ENCODE measurements around the gene UBE2L6. TPM values are rescaled to one million over a fixed set of nuclear protein-coding genes. Genes with fewer than 3 reads are reported as not detected.

Gene UBE2L6
- total RNA-seq, 8 experiments from 2014 or later, result 22.6 to 177 (median 52.5) TPM

DNA sequence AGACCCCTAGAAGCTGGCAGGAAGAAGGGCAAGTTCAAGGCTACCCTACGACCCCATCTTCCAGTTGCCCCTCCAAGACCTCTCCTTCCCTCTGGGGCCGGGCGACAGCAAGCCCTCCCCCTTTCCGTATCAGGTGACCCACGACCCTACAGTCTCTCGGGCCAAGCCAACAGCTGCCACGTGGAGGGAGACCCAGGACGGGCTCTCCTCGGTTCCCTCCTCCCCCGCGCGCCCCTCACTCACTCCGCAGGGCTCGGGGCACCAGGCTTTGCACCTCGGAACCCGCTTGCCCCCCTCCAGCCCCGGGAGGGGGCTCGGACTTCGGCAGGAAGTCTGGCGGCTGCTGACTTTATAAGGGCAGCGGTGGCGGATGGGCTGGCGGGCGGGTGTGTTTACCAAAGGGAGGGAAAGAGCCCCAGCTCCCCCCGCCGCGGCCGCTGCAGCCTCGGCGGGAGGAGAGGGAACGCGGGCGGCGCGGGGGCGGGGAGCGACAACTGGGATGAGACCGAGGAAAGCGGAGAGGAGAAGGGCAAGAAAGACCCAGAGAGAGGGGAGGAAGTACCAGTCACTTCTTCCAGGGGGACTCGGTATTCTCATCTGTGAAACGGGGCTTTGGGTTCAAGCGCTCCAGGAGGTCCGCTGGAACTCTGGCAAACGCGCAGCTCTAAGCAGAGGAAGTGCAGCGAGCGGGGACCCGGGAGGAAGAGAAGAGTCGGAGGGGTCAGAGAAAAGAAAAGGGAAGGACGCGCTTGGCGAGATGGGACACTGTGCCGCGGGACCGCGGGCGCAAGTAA lies 52.7 kb downstream of the UBE2L6 start:
- ATAC-seq (replicated peaks in 6 of 8), result peak; percentile 7 to 69 (median 58)
- Histone ChIP-seq H3K4me1 (replicated peaks in 1 of 2) (peaks cover 5 to 10% of the 10 kb centered on the region in 2 donors), H3K27ac (no peak overlapping the region), H3K4me3 (peak overlapping the region; percentile 39 to 57 (median 48))
- in situ Hi-C loops (cut with MboI; ENCODE audit: low pct_unique_long_range_greater_than_20kb in 2 of 9, low sequenced_read_pairs in 9 of 9, unreplicated experiment in 9 of 9), result loop anchor here in 1 of 9 experiments (25.0 kb wide), 1 partner anchor 177 kb away; the partner anchor contains the start of genes P2RX3 and SSRP1
- WGBS, 10 experiments, result 0% methylated on average over 5 to 9 of the region's 57 CpGs; no CpG with 5 or more reads in 8 of the 10 experiments

DNA sequence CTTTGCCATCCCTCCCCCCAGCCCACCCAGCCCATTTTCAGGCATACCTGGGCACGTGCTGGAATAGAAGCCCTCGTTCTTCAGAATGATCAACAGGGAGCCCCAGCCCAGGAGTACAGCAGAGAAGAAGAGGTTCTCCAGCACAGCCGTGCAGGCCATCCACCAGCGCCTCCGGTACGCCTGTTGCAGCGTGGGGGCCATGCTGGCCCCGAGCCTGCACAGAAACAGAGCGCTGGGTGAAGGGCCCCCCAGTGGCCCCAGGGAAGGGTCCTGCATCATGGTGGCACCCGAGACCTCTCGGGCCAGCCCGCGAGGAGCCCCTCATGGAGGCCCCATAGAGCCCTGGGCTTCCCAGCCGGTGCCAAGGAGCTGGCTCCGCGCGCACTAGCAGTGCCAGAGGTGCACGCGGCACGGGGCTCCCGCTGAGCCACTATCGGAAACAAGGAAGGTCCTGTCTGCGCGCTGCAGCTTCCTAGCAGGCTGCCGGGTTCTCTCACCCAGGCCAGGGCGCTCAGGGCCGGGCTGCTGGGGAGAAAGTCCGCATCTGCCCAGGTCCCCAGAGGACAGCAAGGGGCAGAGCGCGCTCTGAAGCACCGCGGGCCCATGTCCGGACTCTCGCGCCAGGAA lies 53.4 kb downstream of the UBE2L6 start:
- peak; percentile 3 to 72 (median 61) for ATAC-seq (replicated peaks in 6 of 8)
- Histone ChIP-seq H3K4me3 (peak overlapping the region; percentile 39 to 57 (median 48)), H3K27ac (no peak overlapping the region), H3K4me1 (replicated peaks in 1 of 2) (peaks cover 5 to 10% of the 10 kb centered on the region in 2 donors)
- 4 to 31% (median 12%) methylated on average over 3 to 5 of the region's 35 CpGs; no CpG with 5 or more reads in 7 of the 10 experiments for WGBS, 10 experiments
- in situ Hi-C loops (cut with MboI; ENCODE audit: low pct_unique_long_range_greater_than_20kb in 2 of 9, low sequenced_read_pairs in 9 of 9, unreplicated experiment in 9 of 9), result loop anchor here in 1 of 9 experiments (25.0 kb wide), 1 partner anchor 177 kb away; the partner anchor contains the start of genes P2RX3 and SSRP1

GRCh38 chr11:57513452-57513795 lies 54.0 kb downstream of the UBE2L6 start:
- in situ Hi-C loops (cut with MboI; ENCODE audit: low pct_unique_long_range_greater_than_20kb in 2 of 9, low sequenced_read_pairs in 9 of 9, unreplicated experiment in 9 of 9), result loop anchor here in 1 of 9 experiments (25.0 kb wide), 1 partner anchor 176 kb away; the partner anchor contains the start of genes P2RX3 and SSRP1
- no peak overlapping the region for H3K4me3 ChIP-seq
- 40% methylated on average over 1 of the region's 1 CpG; no CpG with 5 or more reads in 9 of the 10 experiments for whole genome bisulfite sequencing, 10 experiments
- H3K4me1 ChIP-seq (replicated peaks in 1 of 2), result peaks cover 5 to 10% of the 10 kb centered on the region in 2 donors
- no peak overlapping the region for H3K27ac ChIP-seq
- ATAC-seq (replicated peaks in 6 of 8), result peak in 1 of 8 experiments; percentile 1

DNA sequence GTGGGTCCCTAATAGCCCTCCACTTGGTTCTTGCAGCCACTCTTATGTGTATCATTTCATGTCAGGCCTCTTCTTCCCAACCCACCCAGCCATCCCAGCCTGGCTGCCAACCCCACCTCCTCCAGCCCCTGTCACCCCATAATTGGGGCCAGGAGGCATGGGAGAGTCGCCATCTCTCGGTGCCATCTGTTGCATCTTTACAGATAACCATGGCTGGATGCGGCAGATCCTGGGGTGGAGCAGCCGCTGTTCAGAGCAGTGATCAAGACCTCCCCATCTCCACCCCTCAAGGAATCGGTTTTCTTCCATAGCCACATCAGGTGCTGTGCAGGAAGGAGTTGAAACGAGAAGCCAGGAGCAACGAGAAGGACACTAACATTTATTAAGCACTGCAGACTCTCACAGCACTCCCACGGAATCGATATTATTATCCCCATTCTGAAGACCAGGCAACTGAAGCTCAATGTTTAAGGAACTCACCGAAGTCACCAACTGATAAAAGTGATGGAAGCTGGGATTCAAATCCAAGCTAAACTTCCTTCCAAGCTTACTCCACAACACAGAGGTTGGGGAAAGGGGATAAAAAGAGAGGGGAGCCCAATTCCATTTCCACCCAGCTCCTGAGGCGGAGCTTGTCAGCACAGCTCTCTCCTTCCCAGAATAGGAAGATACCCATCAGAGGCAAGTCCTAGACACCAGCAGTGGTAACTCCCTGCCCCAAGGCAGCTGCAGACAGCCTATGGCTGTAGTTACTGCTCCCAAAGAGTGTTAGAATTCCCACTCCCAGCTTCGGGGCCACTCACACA lies 54.6 kb downstream of the UBE2L6 start:
- Histone ChIP-seq H3K4me1 (replicated peaks in 1 of 2) (peaks cover 5 to 10% of the 10 kb centered on the region in 2 donors), H3K4me3 (no peak overlapping the region), H3K27ac (no peak overlapping the region)
- 0 to 100% (median 78%) methylated on average over 1 to 7 of the region's 12 CpGs; no CpG with 5 or more reads in 3 of the 10 experiments for WGBS, 10 experiments
- ATAC-seq (replicated peaks in 6 of 8), result peak in 3 of 8 experiments; percentile 40 to 52 (median 46)
- in situ Hi-C loops (cut with MboI; ENCODE audit: low pct_unique_long_range_greater_than_20kb in 2 of 9, low sequenced_read_pairs in 9 of 9, unreplicated experiment in 9 of 9), result loop anchor here in 1 of 9 experiments (25.0 kb wide), 1 partner anchor 176 kb away; the partner anchor contains the start of genes P2RX3 and SSRP1

- peak in 1 of 8 experiments; percentile 1 for ATAC-seq (replicated peaks in 6 of 8)
- H3K4me1 ChIP-seq (replicated peaks in 1 of 2), result peaks cover 5 to 10% of the 10 kb centered on the region in 2 donors
- H3K27ac ChIP-seq, result no peak overlapping the region
- WGBS, 10 experiments, result 71 to 100% (median 100%) methylated on average over 1 to 6 of the region's 6 CpGs; no CpG with 5 or more reads in 3 of the 10 experiments
- in situ Hi-C loops (cut with MboI; ENCODE audit: low pct_unique_long_range_greater_than_20kb in 2 of 9, low sequenced_read_pairs in 9 of 9, unreplicated experiment in 9 of 9), result loop anchor here in 1 of 9 experiments (25.0 kb wide), 1 partner anchor 175 kb away; the partner anchor contains the start of genes P2RX3 and SSRP1
- H3K4me3 ChIP-seq, result no peak overlapping the region
Observed at GRCh38 chr11:57511741-57512430, 55.6 kb downstream of the UBE2L6 start.

- in situ Hi-C loops (cut with MboI; ENCODE audit: low pct_unique_long_range_greater_than_20kb in 2 of 9, low sequenced_read_pairs in 9 of 9, unreplicated experiment in 9 of 9), result loop anchor here in 1 of 9 experiments (25.0 kb wide), 1 partner anchor 171 kb away; the partner anchor contains the start of genes P2RX3 and SSRP1
- Histone ChIP-seq H3K4me1 (replicated peaks in 1 of 2) (no peaks in the 10 kb centered on the region), H3K4me3 (no peak overlapping the region), H3K27ac (no peak overlapping the region)
- 54 to 100% (median 86%) methylated on average over 2 to 6 of the region's 7 CpGs for WGBS, 10 experiments
- no peak for ATAC-seq (replicated peaks in 6 of 8)
Observed at GRCh38 chr11:57508341-57509170, 58.9 kb downstream of the UBE2L6 start.

DNA sequence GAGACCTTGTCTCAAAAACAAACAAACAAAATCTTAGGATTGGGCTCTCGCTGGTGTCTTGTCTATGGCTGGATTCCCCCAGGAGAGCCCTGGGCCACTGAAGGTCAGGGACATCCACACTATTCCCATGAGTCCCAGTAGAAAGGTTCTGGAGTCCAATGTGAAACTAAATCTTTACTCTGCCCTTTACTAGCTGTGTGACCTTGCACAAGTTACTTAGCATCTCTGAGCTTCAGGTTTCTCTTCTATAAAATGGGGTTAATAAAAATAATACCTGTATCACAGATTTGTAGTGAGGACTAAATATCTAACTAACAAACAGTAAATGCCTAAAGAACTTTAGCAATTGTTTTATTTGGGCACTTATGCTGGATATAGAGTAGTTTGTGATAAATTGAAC lies 61.0 kb downstream of the UBE2L6 start:
- WGBS, 10 experiments, result 80 to 100% (median 94%) methylated on average over 1 of the region's 1 CpG; no CpG with 5 or more reads in 6 of the 10 experiments
- no peak overlapping the region for H3K4me3 ChIP-seq
- no peak for ATAC-seq (replicated peaks in 6 of 8)
- in situ Hi-C loops (cut with MboI; ENCODE audit: low pct_unique_long_range_greater_than_20kb in 2 of 9, low sequenced_read_pairs in 9 of 9, unreplicated experiment in 9 of 9), result loop anchor here in 1 of 9 experiments (25.0 kb wide), 1 partner anchor 169 kb away; the partner anchor contains the start of genes P2RX3 and SSRP1
- H3K27ac ChIP-seq, result no peak overlapping the region
- no peaks in the 10 kb centered on the region for H3K4me1 ChIP-seq (replicated peaks in 1 of 2)

DNA sequence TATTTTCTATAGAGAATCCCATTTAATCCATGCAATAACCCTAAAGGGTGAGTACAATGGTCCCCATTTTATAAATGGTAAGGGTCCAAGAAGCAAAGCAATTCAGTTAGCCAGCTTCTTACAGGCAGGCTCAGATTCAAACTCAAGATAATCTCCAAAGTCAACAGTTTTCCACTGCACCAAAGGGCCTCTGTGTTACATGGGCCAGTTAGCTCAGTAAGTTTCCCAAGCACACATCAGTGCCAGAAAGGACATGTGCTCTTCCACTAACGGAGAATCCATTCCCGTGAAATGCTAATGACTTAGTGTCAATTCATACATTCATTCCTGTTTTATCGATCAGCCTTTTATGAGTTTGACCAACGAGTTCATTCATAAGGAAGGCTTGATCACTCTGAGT lies 63.0 kb downstream of the UBE2L6 start:
- ATAC-seq (replicated peaks in 6 of 8), result no peak
- Histone ChIP-seq H3K27ac (no peak overlapping the region), H3K4me3 (no peak overlapping the region), H3K4me1 (replicated peaks in 1 of 2) (peaks cover 5% of the 10 kb centered on the region in 2 donors)
- in situ Hi-C loops (cut with MboI; ENCODE audit: low pct_unique_long_range_greater_than_20kb in 2 of 9, low sequenced_read_pairs in 9 of 9, unreplicated experiment in 9 of 9), result loop anchor here in 1 of 9 experiments (25.0 kb wide), 1 partner anchor 167 kb away; the partner anchor contains the start of genes P2RX3 and SSRP1
- 51 to 100% (median 80%) methylated on average over 1 to 4 of the region's 4 CpGs; no CpG with 5 or more reads in 2 of the 10 experiments for WGBS, 10 experiments

GRCh38 chr11:57502870-57503269 lies 64.6 kb downstream of the UBE2L6 start:
- H3K4me3 ChIP-seq, result no peak overlapping the region
- peaks cover 5 to 10% of the 10 kb centered on the region in 2 donors for H3K4me1 ChIP-seq (replicated peaks in 1 of 2)
- in situ Hi-C loops (cut with MboI; ENCODE audit: low pct_unique_long_range_greater_than_20kb in 2 of 9, low sequenced_read_pairs in 9 of 9, unreplicated experiment in 9 of 9), result loop anchor here in 1 of 9 experiments (25.0 kb wide), 1 partner anchor 166 kb away; the partner anchor contains the start of genes P2RX3 and SSRP1
- ATAC-seq (replicated peaks in 6 of 8), result no peak
- no peak overlapping the region for H3K27ac ChIP-seq

GRCh38 chr11:57502376-57502775 lies 65.1 kb downstream of the UBE2L6 start:
- WGBS, 10 experiments, result 89 to 100% (median 100%) methylated on average over 1 to 3 of the region's 3 CpGs; no CpG with 5 or more reads in 3 of the 10 experiments
- H3K4me3 ChIP-seq, result no peak overlapping the region
- no peak for ATAC-seq (replicated peaks in 6 of 8)
- in situ Hi-C loops (cut with MboI; ENCODE audit: low pct_unique_long_range_greater_than_20kb in 2 of 9, low sequenced_read_pairs in 9 of 9, unreplicated experiment in 9 of 9), result loop anchor here in 1 of 9 experiments (25.0 kb wide), 1 partner anchor 165 kb away; the partner anchor contains the start of genes P2RX3 and SSRP1
- no peak overlapping the region for H3K27ac ChIP-seq
- peaks cover 5 to 10% of the 10 kb centered on the region in 2 donors for H3K4me1 ChIP-seq (replicated peaks in 1 of 2)

DNA sequence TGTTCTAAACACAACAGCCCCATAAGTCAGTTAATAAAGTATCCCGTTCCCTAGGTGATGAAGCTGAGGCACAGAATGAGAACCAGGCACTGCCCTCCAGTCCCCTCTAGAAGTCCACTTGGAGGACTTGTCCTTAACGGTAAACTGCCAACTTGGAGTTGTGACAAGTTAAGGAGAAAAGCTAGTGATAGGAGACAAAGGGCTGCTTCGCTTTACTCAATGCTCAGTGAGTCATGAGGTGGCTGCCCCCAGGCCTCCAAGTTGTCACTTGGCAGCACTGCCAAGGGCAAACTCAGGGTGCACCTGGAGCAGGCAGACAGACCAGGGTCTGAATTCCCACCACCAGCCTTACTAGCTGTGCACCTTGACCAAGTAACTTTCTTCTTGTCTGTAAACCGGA lies 65.5 kb downstream of the UBE2L6 start:
- 49 to 100% (median 83%) methylated on average over 1 to 3 of the region's 4 CpGs; no CpG with 5 or more reads in 1 of the 10 experiments for WGBS, 10 experiments
- ATAC-seq (replicated peaks in 6 of 8), result no peak
- in situ Hi-C loops (cut with MboI; ENCODE audit: low pct_unique_long_range_greater_than_20kb in 2 of 9, low sequenced_read_pairs in 9 of 9, unreplicated experiment in 9 of 9), result loop anchor here in 1 of 9 experiments (25.0 kb wide), 1 partner anchor 165 kb away; the partner anchor contains the start of genes P2RX3 and SSRP1
- Histone ChIP-seq H3K4me3 (no peak overlapping the region), H3K27ac (no peak overlapping the region), H3K4me1 (replicated peaks in 1 of 2) (peaks cover 5 to 10% of the 10 kb centered on the region in 2 donors)
